Measurements from ENCODE around the gene STRBP.
A peak's percentile ranks its signal among the peaks of the same experiment; 100 is the strongest.

The STRBP gene

DNA sequence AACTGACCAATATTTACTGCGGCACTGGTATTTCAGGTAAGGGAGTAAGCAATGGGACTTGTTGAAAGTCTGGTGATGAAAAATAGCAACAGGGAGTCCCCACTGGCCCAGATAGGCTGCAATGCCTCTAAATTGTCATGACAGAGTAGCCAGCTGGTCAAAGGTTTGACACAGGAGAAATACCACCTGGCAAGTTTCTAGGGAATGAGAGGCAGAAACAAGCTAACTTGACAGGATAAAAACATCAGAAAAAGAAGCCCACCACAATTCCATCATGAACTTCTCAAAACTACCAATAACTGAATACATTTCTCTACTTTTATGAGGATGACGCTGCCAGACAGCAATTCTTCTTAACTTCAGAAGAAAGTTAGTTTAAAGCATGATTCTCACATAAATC, 99.8 kb downstream of the STRBP start:
- Mint-ChIP-seq H3K27me3 (no peaks in the 10 kb centered on the region), H3K27ac (peak overlapping the region; percentile 11), H3K36me3 (ENCODE audit: low read depth) (peaks cover 14% of the 10 kb centered on the region), H3K4me3 (no peak overlapping the region), H3K4me1 (ENCODE audit: low read depth) (peaks cover 5% of the 10 kb centered on the region), H3K9me3 (no peaks in the 10 kb centered on the region)

DNA sequence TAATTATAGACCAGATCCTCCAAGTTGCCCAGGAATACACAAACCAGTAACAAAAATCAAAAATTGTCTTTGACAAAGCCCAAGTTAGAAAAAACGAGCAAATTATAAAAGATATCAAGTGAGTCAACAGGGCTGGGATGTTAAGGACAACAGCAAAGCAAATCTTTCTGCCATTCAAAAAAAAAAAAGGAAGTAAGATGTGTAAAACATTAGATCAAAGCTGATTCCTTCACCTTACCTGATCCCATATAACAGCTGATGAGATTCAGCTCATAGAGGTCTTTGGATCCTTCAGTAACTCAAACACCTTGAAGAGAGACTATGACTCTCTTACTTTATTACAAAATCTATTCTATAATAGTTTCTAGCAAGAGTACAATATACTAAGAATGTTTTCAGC, 100.9 kb downstream of the STRBP start:
- Mint-ChIP-seq H3K9me3 (no peaks in the 10 kb centered on the region), H3K27ac (no peak overlapping the region), H3K36me3 (ENCODE audit: low read depth) (peaks cover 13% of the 10 kb centered on the region), H3K27me3 (no peaks in the 10 kb centered on the region), H3K4me3 (no peak overlapping the region), H3K4me1 (ENCODE audit: low read depth) (peaks cover 4% of the 10 kb centered on the region)

DNA sequence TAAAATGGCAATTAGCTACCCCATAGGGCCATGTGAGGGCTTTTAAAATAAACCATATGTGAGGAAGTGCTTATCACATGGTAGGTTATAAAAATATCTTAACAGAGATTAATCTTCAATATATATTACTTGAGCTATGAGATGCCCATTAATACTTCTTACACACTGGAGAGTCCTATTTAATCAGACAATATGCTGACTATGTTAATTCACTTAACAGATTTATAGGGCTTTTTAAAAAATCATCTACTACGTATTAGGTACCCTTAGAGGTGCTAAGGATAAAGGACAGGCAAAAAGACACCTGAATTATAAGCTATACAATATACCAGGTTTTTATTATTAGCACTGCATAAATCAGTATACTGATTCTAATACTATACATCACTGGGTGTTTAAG, 102.6 kb downstream of the STRBP start:
- Mint-ChIP-seq H3K27me3 (no peaks in the 10 kb centered on the region), H3K4me1 (ENCODE audit: low read depth) (peaks cover 4% of the 10 kb centered on the region), H3K9me3 (no peaks in the 10 kb centered on the region), H3K27ac (no peak overlapping the region), H3K36me3 (ENCODE audit: low read depth) (peaks cover 13% of the 10 kb centered on the region), H3K4me3 (no peak overlapping the region)

DNA sequence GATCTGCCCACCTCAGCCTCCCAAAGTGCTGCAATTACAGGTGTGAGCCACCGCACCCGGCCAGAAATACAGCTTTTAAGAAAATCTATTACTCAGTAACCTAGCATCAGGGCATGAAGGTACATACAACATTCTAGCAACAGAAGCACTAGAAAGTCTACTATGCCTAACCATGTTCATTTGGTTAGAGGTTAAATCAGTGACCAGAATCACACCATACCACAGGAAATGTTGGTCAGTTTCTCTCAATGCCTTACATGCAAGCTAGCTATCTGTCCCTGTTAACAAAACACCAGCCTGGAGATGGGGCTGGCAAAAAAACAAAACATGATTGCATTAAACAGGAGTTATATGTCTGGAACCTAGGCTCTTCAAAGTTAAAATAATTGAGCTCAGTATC, 104.1 kb downstream of the STRBP start:
- Mint-ChIP-seq H3K27ac (no peak overlapping the region), H3K27me3 (no peaks in the 10 kb centered on the region), H3K4me1 (ENCODE audit: low read depth) (peaks cover 4% of the 10 kb centered on the region), H3K4me3 (no peak overlapping the region), H3K9me3 (no peaks in the 10 kb centered on the region), H3K36me3 (ENCODE audit: low read depth) (peaks cover 21% of the 10 kb centered on the region)

DNA sequence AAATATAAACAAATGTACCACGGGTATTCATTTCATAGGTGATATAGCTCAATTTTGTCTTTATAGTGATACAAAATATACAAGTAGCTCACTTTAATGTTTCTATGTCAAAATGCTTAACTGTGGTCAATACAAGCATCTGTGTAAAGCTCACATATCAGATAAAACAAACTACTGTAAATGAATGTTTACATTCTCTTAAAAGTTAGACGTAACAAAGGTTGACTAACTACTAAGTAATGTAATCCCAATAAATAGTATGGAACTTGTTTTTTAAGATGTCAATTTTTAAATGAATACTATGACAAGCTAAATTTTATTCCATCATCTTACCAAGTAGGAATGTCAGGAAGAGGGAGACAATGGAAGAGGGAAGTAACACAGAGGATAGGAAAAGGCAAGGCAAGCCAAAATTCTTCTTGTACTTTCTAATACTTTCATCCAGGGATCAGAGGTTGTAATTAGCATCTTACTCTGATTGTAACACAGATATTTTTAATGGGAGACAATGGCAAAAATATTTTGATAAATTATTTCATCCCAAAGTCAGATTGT, 105.5 kb downstream of the STRBP start:
- no peak overlapping the region for H3K27ac Mint-ChIP-seq
- H3K4me3 Mint-ChIP-seq: no peak overlapping the region
- H3K36me3 Mint-ChIP-seq (ENCODE audit: low read depth): peaks cover 26% of the 10 kb centered on the region
- H3K4me1 Mint-ChIP-seq (ENCODE audit: low read depth): no peaks in the 10 kb centered on the region
- H3K9me3 Mint-ChIP-seq: no peaks in the 10 kb centered on the region
- no peaks in the 10 kb centered on the region for H3K27me3 Mint-ChIP-seq

DNA sequence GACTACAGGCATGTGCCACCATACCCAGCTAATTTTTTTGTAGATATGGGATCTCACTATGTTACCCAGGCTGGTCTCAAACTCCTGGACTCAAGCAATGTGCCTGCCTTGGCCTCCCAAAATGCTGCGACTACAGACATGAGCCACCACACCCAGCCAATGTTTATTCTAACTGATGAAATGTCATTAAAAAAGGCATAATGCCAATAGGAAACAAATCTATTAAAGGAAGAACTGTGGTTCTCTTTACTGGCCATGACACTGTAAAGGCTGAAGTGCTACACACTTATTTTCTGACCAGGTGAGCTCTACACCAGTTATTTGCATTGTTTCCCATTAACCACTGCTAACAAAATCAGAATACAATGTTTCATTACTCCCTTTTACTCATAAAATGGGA, 106.0 kb downstream of the STRBP start:
- no peaks in the 10 kb centered on the region for H3K27me3 Mint-ChIP-seq
- no peaks in the 10 kb centered on the region for H3K9me3 Mint-ChIP-seq
- no peaks in the 10 kb centered on the region for H3K4me1 Mint-ChIP-seq (ENCODE audit: low read depth)
- no peak overlapping the region for H3K4me3 Mint-ChIP-seq
- no peak overlapping the region for H3K27ac Mint-ChIP-seq
- H3K36me3 Mint-ChIP-seq (ENCODE audit: low read depth): peaks cover 31% of the 10 kb centered on the region

DNA sequence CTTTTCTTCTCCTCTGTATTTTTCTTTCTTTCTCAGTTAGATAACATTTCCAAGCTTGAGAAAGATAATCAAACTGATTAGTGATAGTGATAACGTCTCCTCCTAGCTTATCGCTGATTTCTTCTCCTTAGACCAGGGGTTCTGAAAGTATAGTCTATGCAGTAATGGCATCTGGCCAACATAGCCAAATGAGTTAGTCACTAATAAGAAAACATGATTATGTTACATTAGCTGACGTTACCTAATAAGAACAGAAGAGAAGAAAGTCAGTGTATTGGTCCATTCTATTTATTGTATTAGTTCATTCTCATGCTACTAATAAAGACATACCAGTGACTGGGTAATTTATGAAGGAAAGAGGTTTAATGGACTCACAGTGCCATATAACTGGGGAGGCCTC, 111.2 kb downstream of the STRBP start:
- H3K4me1 Mint-ChIP-seq (ENCODE audit: low read depth): no peaks in the 10 kb centered on the region
- peak overlapping the region; percentile 47 for H3K27ac Mint-ChIP-seq
- no peaks in the 10 kb centered on the region for H3K27me3 Mint-ChIP-seq
- H3K4me3 Mint-ChIP-seq: no peak overlapping the region
- H3K9me3 Mint-ChIP-seq: no peaks in the 10 kb centered on the region
- peaks cover 30% of the 10 kb centered on the region for H3K36me3 Mint-ChIP-seq (ENCODE audit: low read depth)

DNA sequence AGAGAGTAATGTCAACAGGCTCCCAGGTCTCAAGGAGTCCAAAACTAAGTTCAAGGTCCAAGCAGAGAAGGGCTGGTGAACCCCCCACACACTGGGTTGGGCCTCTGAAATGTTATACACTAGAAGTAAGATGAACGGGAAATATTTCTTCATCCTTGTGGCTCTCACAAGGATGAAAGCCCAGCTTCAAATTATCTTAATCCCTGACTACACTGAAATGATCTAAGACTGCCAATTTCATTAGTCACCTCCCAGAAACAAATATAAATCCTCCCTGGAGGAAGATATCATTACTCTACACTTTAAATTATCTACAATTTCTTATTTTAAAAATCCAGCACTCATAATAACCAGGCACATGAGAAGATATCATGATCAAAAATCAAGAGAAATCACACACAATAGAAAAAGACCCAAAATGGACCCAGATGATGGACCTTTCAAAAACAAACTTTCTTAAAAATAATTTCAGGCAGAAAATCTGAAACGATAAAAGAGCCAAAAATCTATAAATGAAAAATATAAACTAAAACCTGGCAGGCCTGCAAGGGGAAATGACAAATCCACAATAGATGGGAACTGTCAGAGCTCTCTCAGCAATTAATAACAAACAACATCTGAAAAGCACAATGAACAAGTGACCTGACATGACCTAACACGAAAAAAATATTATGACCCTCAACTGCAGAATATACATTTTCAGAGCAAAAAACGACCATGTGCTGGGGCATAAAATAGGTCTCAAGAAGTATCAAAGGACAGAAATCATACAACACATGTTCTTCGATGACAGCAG, 117.5 kb downstream of the STRBP start:
- no peaks in the 10 kb centered on the region for H3K9me3 Mint-ChIP-seq
- H3K27me3 Mint-ChIP-seq: no peaks in the 10 kb centered on the region
- H3K4me1 Mint-ChIP-seq (ENCODE audit: low read depth): no peaks in the 10 kb centered on the region
- H3K4me3 Mint-ChIP-seq: no peak overlapping the region
- no peak overlapping the region for H3K27ac Mint-ChIP-seq
- H3K36me3 Mint-ChIP-seq (ENCODE audit: low read depth): peaks cover 29% of the 10 kb centered on the region

DNA sequence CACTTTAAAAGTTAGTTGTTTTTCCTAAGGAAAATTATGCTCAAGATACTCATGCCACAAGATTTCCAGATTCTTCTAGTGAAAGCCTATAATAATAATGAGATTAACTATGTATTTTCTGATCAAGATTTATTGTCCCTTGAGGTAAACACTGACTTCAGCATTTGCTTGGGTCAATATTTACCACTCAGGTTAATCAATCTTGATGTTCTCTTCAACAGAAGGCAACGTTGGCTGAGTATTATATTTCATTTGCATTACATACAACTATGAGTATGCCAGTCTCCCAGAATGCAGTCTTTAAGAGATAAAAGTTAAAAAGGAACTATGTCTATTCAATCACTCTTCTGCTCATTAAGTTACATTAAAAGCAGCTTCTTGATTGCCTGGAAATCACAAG, 119.3 kb downstream of the STRBP start:
- Mint-ChIP-seq H3K27ac (no peak overlapping the region), H3K9me3 (no peaks in the 10 kb centered on the region), H3K4me1 (ENCODE audit: low read depth) (no peaks in the 10 kb centered on the region), H3K36me3 (ENCODE audit: low read depth) (peaks cover 40% of the 10 kb centered on the region), H3K27me3 (no peaks in the 10 kb centered on the region), H3K4me3 (no peak overlapping the region)

DNA sequence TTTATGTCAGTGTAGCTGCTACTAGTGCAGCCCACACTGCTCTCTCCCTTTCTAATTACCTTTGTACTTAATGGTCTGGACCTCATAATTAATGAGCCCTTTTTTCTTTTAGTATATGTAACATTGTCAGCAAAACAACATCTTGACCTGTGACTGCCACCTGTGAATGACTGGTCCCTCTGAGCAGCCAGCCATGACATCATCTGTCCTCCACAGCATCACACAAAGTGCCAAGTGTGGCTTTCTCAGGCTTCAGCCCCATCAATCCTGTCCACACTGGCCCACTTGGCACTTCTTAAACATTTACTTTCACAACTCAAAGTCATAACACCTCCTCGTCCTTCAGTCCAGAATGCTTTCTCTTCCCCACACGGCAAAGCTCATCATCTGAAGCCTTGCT, 130.2 kb downstream of the STRBP start:
- H3K27me3 Mint-ChIP-seq: no peaks in the 10 kb centered on the region
- no peak overlapping the region for H3K4me3 Mint-ChIP-seq
- no peaks in the 10 kb centered on the region for H3K4me1 Mint-ChIP-seq (ENCODE audit: low read depth)
- peaks cover 32% of the 10 kb centered on the region for H3K36me3 Mint-ChIP-seq (ENCODE audit: low read depth)
- H3K27ac Mint-ChIP-seq: no peak overlapping the region
- H3K9me3 Mint-ChIP-seq: no peaks in the 10 kb centered on the region

DNA sequence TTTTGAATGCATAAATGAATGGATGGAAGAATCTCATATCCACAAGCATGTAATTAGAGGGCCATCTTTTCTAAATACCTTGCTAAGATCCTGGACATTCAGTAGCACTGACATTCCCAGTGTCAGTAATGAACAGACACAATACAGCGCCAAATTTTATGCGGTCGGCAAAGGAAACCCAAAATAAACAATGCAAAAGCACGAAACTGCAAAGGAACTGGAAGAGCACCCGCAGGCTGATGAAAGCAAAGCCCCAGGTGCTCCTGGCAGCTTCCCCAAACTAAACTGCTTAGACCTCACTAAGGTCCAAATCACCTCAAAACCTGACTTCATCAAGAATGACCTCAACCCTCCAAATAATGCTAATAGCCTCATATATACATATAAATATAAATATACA, 133.0 kb downstream of the STRBP start:
- no peaks in the 10 kb centered on the region for H3K9me3 Mint-ChIP-seq
- no peaks in the 10 kb centered on the region for H3K4me1 Mint-ChIP-seq (ENCODE audit: low read depth)
- no peak overlapping the region for H3K4me3 Mint-ChIP-seq

DNA sequence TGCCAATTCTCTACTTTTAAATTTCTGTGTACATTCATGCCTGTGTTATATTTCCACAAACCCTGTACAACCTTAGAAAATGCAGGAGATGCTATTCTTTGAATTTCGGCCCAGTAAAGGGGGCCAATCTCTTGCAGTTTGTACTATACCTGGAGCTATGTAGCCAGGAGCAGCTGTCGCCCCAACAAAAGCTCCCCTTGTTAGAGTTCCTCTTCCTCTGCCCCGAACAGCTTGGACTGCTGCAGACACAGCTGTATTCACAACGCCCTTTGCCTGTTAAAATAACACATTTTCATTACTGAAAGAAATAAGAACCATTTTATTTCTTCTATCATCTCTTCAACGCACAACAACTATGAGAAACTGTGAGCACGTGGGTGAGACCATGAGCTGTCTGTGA, 135.7 kb downstream of the STRBP start:
- no peaks in the 10 kb centered on the region for H3K27me3 Mint-ChIP-seq
- H3K27ac Mint-ChIP-seq: no peak overlapping the region
- H3K4me3 Mint-ChIP-seq: no peak overlapping the region
- peaks cover 21% of the 10 kb centered on the region for H3K36me3 Mint-ChIP-seq (ENCODE audit: low read depth)
- no peaks in the 10 kb centered on the region for H3K9me3 Mint-ChIP-seq
- no peaks in the 10 kb centered on the region for H3K4me1 Mint-ChIP-seq (ENCODE audit: low read depth)

More for the DNA sequence above, 133.0 kb downstream of the STRBP start:
- Mint-ChIP-seq H3K27me3 (no peaks in the 10 kb centered on the region), H3K36me3 (ENCODE audit: low read depth) (peaks cover 28% of the 10 kb centered on the region), H3K27ac (no peak overlapping the region)

DNA sequence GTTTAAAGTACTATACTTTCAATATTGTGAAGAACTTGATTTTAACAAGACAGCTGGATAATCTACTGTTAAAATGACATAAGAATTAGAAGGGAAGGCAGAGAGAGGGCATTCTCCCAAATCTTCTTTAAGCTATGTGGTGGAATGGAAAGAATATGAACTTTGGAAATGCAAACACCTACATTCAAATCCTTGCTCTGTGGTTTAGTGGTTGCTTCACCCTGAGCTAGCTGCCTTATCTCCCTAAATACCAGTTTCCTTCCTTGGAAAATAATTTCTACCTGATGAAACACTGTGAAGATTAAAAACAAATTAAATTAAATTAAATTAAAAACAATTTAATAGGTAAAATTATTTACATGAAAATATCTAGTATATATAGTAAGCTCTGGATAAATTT, 136.4 kb downstream of the STRBP start:
- no peaks in the 10 kb centered on the region for H3K27me3 Mint-ChIP-seq
- H3K9me3 Mint-ChIP-seq: no peaks in the 10 kb centered on the region
- no peaks in the 10 kb centered on the region for H3K4me1 Mint-ChIP-seq (ENCODE audit: low read depth)
- no peak overlapping the region for H3K4me3 Mint-ChIP-seq
- H3K36me3 Mint-ChIP-seq (ENCODE audit: low read depth): peaks cover 19% of the 10 kb centered on the region
- no peak overlapping the region for H3K27ac Mint-ChIP-seq

DNA sequence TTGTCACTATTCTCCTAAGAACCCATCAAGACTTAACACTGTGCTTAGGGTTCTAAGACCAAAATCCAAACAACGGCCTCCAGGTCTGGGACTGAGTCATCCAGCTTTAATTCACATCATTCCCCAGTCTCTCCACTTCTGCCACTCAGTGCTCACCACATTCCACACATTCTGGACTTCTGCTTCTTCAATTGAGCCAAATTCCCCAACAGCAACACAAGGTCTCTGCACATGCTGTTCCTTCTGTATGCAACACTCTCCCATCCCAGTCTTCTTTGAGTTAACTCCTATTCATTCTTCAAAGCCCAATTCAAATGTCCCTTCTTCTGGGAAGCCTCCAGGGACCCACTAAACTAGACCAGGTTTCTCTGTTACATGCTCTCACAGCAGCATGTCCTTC, 137.1 kb downstream of the STRBP start:
- H3K27me3 Mint-ChIP-seq: no peaks in the 10 kb centered on the region
- H3K4me3 Mint-ChIP-seq: no peak overlapping the region
- H3K9me3 Mint-ChIP-seq: no peaks in the 10 kb centered on the region
- no peaks in the 10 kb centered on the region for H3K4me1 Mint-ChIP-seq (ENCODE audit: low read depth)
- no peak overlapping the region for H3K27ac Mint-ChIP-seq
- H3K36me3 Mint-ChIP-seq (ENCODE audit: low read depth): peaks cover 21% of the 10 kb centered on the region

DNA sequence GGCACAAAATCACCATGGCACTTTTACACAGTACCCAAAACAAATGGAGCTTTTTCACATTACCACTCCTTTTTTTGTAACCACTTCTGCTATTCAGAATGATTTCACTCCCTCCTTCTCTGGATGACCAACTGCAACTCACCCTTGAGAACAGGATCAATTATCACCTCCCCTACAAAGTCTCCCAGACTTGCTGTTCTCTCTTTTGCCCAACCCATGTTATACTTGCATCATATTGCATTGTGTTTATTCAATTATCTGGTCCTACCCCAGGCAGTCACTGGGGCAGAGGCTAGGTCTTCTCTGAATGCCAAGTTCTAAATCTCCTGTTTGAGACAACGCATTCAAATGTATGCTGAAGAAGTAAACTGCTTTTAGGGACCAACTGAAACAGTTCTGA, 139.0 kb downstream of the STRBP start:
- no peaks in the 10 kb centered on the region for H3K4me1 Mint-ChIP-seq (ENCODE audit: low read depth)
- no peaks in the 10 kb centered on the region for H3K27me3 Mint-ChIP-seq
- no peak overlapping the region for H3K4me3 Mint-ChIP-seq
- no peaks in the 10 kb centered on the region for H3K9me3 Mint-ChIP-seq
- no peak overlapping the region for H3K27ac Mint-ChIP-seq
- peaks cover 19% of the 10 kb centered on the region for H3K36me3 Mint-ChIP-seq (ENCODE audit: low read depth)

DNA sequence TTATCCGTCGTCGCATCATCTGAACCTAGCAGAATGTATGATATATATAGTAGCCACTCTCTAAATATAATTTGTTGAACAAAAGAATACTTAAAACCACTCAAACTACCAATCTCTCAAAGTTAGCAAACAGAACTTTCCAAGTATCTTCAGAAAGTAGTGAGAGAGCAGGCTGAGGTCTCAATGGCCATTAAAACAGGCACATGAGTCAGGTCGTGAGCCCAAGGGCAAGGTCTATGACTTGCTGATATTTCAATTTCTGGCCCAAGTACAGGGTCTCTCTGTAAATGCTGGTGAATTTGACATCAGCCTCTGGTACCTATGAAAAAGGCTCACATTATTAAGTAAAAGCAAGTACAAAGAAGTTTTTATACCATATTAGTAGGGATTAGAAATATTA, 139.8 kb downstream of the STRBP start:
- H3K9me3 Mint-ChIP-seq: no peaks in the 10 kb centered on the region
- no peaks in the 10 kb centered on the region for H3K27me3 Mint-ChIP-seq
- H3K36me3 Mint-ChIP-seq (ENCODE audit: low read depth): peaks cover 22% of the 10 kb centered on the region
- no peak overlapping the region for H3K27ac Mint-ChIP-seq
- no peak overlapping the region for H3K4me3 Mint-ChIP-seq
- no peaks in the 10 kb centered on the region for H3K4me1 Mint-ChIP-seq (ENCODE audit: low read depth)

Measured in stimulated activated naive CD8-positive, alpha-beta T cell treated with anti-CD3 and anti-CD28 coated beads, Interleukin-15, Interleukin-2, amounts not matched to agents 100 ng/mL and 50 ng/mL, for 24 hours (primary cell).